Kidney epithelial cell (primary cell): ENCODE results near the gene POMP. TPM values are rescaled to one million over a fixed set of nuclear protein-coding genes. Genes with fewer than 3 reads are reported as not detected.

Experiments
- DNase-seq: peaks from one replicate; pipeline ENCODE4 v3.0.0-alpha.2; 2010; ENCODE audit warnings: low read depth
- H3K27me3 ChIP-seq: 2 replicates; pipeline ENCODE4 v1.6.0; 2011; ENCODE audit warnings: low read length; ENCODE audit not compliant: control insufficient read depth, insufficient read depth
- H3K36me3 ChIP-seq: 2 replicates; pipeline ENCODE4 v1.5.1; 2011; ENCODE audit warnings: low read length; ENCODE audit not compliant: control insufficient read depth, insufficient read depth
- H3K4me3 ChIP-seq: 2 replicates; pipeline ENCODE4 v1.5.1; 2011; ENCODE audit warnings: low read depth, mild to moderate bottlenecking, control low read depth, low read length
- CTCF ChIP-seq: IDR thresholded peaks from 2 replicates; pipeline ENCODE4 v1.5.1; 2011; ENCODE audit warnings: mild to moderate bottlenecking, moderate library complexity, low read length, control low read depth, inconsistent platforms; ENCODE audit not compliant: insufficient read depth, poor library complexity, severe bottlenecking
- total RNA-seq: library from RNA; depleted of rRNA; stranded (reverse); fragments of >200 nt; gene quantifications from 2 replicates; pipeline ENCODE4 v1.2.3, GENCODE V29; 2015

POMP gene
- total RNA-seq, 1 donor from 2014 or later = 103 TPM

DNA sequence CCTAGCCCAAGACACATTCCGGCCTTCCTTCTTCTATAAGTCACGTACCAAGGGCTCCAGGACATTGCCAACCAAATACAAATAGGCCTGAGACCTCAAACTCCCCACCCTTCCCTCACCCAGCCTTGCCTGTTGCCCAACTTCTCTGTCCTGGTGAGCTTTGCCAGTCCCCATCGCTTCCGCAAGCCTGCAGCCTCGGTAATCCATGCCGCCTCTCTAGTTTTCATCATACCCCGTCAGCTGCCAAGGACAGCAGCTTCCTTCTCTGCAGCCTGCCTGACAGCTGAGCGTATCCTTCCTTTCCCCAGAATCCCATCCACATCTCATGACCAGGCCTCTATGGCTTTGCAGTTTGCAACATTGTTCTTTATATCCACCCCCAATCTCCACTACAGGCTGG, 36.6 kb upstream of the POMP start:
- H3K27me3 ChIP-seq = no peaks in the 10 kb centered on the region
- H3K4me3 ChIP-seq = no peak overlapping the region
- H3K36me3 ChIP-seq = no peaks in the 10 kb centered on the region
- DNase-seq = no peak
- no peak for TF ChIP-seq CTCF

DNA sequence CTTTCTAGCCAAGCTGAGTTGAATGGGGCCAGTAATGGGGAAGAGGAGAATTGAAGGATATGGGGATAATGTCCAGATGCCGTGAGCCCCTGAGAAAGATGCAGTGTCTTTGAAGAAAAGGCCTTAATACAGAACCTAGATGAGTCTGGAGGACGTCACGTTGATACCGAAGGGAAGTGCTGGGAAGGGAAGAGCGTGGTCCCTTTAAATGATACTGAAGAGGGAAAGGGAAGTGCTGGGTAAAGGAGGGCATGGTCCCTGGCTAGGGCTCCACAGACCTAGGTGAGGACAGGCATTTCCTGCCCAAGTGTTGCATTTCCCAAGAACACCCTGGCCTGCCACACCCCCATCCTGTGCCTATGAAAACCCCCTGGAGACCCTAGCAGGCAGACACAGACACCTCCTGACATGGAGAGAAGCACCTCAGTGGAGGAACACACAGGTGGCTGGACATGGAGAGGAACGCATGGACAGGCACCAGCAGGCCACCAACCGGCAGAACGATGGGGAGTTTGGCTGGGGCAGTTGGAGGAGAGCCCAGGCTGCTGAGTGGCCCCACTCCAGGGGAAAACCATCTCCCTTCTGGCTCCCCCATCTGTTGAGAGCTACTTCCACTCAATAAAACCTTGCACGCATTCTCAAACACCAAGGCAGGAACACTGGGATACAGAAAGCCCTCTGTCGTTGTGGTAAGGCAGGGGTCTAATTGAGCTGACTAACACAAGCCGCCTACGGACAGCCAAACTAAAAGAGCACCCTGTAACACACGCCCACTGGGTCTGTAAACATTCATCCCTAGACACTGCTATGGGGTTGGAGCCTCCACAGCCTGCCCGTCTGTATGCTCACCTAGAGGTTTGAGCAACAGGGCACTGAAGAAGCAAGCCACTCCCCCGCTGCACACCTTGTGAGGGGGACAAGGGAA, 34.9 kb upstream of the POMP start:
- Histone ChIP-seq H3K4me3 (no peak overlapping the region), H3K27me3 (no peaks in the 10 kb centered on the region), H3K36me3 (no peaks in the 10 kb centered on the region)
- TF ChIP-seq CTCF = no peak
- no peak for DNase-seq

- TF ChIP-seq CTCF = no peak
- Histone ChIP-seq H3K36me3 (no peaks in the 10 kb centered on the region), H3K27me3 (no peaks in the 10 kb centered on the region), H3K4me3 (no peak overlapping the region)
- DNase-seq = no peak
Measured at GRCh38 chr13:28624707-28625432, 34.1 kb upstream of the POMP start.

GRCh38 chr13:28626266-28626665, 32.7 kb upstream of the POMP start:
- Histone ChIP-seq H3K4me3 (no peak overlapping the region), H3K27me3 (no peaks in the 10 kb centered on the region), H3K36me3 (no peaks in the 10 kb centered on the region)
- no peak for DNase-seq
- TF ChIP-seq CTCF = no peak

DNA sequence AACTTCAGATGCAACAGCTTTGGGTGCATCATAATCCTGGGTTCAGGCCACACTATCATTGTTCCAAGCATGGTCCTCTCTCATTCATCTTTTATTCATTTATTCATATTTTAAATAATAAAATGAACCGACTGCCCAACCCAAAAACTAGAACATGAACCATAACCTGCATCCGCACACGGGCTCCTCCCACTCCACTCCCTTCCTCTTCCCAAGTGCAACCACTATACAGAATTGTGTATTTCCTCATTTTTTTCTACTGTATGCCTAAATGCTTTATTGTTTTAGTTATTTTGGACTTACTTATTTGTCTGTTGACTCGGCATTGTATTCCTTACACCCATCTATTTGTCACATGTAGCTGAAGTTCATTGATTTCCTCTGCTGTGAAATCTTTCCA, 30.7 kb upstream of the POMP start:
- Histone ChIP-seq H3K36me3 (no peaks in the 10 kb centered on the region), H3K27me3 (no peaks in the 10 kb centered on the region), H3K4me3 (no peak overlapping the region)
- no peak for TF ChIP-seq CTCF
- no peak for DNase-seq
